ENCODE measurements around the gene FOXE3. TPM values are rescaled to one million over a fixed set of nuclear protein-coding genes. Genes with fewer than 3 reads are reported as not detected.

The FOXE3 gene
- total RNA-seq, 1 experiment from 2014 or later: not detected

- Mint-ChIP-seq H3K4me1 (peaks cover 30% of the 10 kb centered on the region), H3K9me3 (no peaks in the 10 kb centered on the region), H3K27ac (no peak overlapping the region), H3K36me3 (0 out of 2 replicates have a peak, but pooled peaks cover under 1% of the 10 kb centered on the region), H3K4me3 (no peak overlapping the region; the same call in none of the 2 replicates), H3K27me3 (ENCODE audit: low read depth) (peaks cover 25% of the 10 kb centered on the region)
- ATAC-seq (no peak), DNase-seq (ENCODE audit: low spot score) (no peak)
- ChIA-PET POLR2A (no interaction called here), CTCF (interaction anchor here (0.6 to 3.4 kb wide), 7 partner anchors 8 to 286 kb away, joined by 3 to 20 read pairs (median 4); no protein-coding TSS in a partner anchor)
- TF ChIP-seq MXD4 (CRISPR knock-in tag; IDR thresholded peaks at IDR 0.05; ENCODE audit: borderline replicate concordance): no peak
- no peak for TF ChIP-seq AFF4 (CRISPR knock-in tag; IDR thresholded peaks at IDR 0.05; ENCODE audit: borderline replicate concordance)
- no peak for TF ChIP-seq NR1H2 (CRISPR knock-in tag; IDR thresholded peaks at IDR 0.05)
- TF ChIP-seq MAX (CRISPR knock-in tag; IDR thresholded peaks at IDR 0.05): no peak
- no peak for TF ChIP-seq ZNF416 (CRISPR knock-in tag; IDR thresholded peaks at IDR 0.05)
- TF ChIP-seq FOXP4 (CRISPR knock-in tag; IDR thresholded peaks at IDR 0.05): no peak
- TF ChIP-seq MYBL2 (CRISPR knock-in tag; IDR thresholded peaks at IDR 0.05): no peak
- TF ChIP-seq ZNF423 (CRISPR knock-in tag; IDR thresholded peaks at IDR 0.05): no peak
- no peak for TF ChIP-seq E2F1 (CRISPR knock-in tag; IDR thresholded peaks at IDR 0.05)
- no peak for TF ChIP-seq TCF7 (CRISPR knock-in tag; IDR thresholded peaks at IDR 0.05; ENCODE audit: low read depth)
- no peak for TF ChIP-seq GRHL2 (CRISPR knock-in tag; IDR thresholded peaks at IDR 0.05; ENCODE audit: insufficient replicate concordance, severe bottlenecking)
- no peak for TF ChIP-seq NR3C1 (CRISPR knock-in tag; conservative IDR thresholded peaks at IDR 0.05; ENCODE audit: low read depth)
- TF ChIP-seq JUN (CRISPR knock-in tag; IDR thresholded peaks at IDR 0.05): no peak
- TF ChIP-seq STAT6 (CRISPR knock-in tag; conservative IDR thresholded peaks at IDR 0.05; ENCODE audit: low read depth): no peak
- TF ChIP-seq ELF4 (CRISPR knock-in tag; IDR thresholded peaks at IDR 0.05; ENCODE audit: low read depth): no peak
- TF ChIP-seq PREB (CRISPR knock-in tag; IDR thresholded peaks at IDR 0.05; ENCODE audit: borderline replicate concordance): no peak
- no peak for TF ChIP-seq JAZF1 (CRISPR knock-in tag; IDR thresholded peaks at IDR 0.05)
Measured at GRCh38 chr1:47439819-47440598, 23.9 kb downstream of the FOXE3 start.
